GM20431 (cell line): ENCODE data around the gene ERCC6L2.

Source experiments
- in situ Hi-C: fragments of 300-500 bp; cut with MseI, MboI; formaldehyde crosslinking; loops from one replicate; pipeline ENCODE4 v1.15.0; 2020; ENCODE audit warnings: low sequenced_read_pairs; ENCODE audit not compliant: unreplicated experiment

The ERCC6L2 gene

DNA sequence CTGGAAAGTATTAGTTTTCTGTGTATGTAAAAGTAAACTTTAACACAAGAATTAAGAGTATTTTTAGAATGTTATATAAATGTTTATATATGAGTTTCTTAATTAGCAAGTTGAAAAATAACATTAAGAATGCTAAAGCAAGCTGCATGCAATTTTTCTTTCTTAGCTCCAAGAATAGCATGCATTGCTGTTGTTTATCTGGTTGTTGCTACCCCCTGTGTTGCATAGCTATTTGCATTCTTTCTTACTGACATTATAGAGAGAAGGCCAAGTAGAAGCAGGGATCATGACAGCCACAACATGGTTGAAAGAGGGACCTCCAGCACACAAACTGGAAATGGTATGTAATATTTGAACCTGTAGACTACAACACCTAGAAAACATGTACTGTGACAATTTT is 94.8 kb downstream of the ERCC6L2 start:
- in situ Hi-C loops: no loop called here

GRCh38 chr9:95971815-95972214 is 96.3 kb downstream of the ERCC6L2 start:
- in situ Hi-C loops: no loop called here

DNA sequence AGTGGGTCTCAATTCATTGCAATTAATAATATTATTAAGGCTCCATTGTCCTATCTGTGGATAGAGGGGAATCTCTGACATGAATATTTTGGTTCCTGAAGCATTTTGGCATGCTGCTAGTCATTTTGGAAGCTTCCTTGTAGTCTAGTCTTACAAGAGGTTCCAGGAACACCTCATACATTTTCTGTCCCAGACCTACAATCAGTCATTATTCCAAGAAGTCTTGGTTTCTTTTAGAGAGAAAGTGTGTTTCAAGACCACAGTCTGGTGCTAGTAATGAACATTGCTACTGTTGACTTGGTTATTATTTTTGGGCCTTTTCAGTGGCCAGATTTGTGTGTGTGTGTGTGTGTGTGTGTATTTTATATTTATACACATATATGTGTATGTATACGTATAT is 98.9 kb downstream of the ERCC6L2 start:
- in situ Hi-C loops: no loop called here

DNA sequence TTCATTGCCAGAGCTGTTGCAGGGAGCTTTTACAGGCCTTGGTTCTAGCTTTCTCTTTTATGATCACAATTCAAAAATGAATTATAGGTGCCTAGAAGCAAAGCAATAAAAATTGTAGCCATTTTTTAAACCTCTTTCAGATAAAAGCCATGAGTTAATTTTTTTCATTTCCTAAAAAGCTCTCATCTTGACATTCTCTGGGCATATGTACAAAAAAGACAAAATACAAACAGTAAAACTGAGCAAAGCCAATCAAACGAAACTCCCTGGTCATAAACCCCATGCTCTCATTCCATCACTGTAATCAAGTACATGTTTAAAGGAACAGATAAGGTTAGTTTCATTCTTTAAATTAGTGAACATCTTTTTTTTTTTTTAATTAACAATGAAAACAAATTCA is 101.9 kb downstream of the ERCC6L2 start:
- in situ Hi-C loops: no loop called here

DNA sequence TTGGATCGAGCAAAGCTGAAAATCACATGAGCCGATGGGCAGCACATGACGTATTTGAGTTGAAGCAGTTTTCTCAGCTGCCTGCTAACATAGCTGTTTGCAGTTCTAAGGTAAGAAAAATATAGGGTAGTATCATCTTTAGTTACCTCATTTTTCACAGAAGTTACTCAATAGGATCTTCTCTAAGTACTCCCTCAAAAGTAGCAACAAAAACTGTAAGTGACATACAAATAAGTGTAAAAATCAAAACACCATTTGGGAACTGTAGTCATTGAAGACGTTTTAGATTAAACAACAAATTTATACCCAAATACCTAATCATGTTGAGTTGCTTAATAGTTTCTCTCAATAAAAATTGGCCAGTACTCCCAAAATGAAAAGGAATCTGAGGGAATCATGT is 102.6 kb downstream of the ERCC6L2 start:
- in situ Hi-C loops: no loop called here

DNA sequence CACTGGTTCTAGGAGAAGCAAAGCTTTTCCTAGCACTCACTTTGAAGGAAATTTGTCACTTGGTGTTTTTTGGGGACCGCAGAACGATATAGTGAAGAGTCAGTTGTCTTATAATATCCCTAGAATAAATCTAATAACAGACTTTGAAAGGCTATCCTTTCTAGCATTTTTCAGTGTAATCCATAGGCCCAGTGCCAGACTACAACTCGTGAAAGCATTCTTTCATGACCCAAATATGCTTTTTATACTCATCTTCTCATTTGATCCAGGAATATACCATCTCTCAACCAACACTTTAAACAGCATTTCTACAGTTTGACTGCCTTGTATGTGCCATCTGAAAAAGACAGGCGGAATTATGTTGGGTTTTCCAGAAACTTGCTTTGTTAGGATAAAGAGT is 104.0 kb downstream of the ERCC6L2 start:
- in situ Hi-C loops: no loop called here

- in situ Hi-C loops: no loop called here
Observed at GRCh38 chr9:95980262-95981125, 105.0 kb downstream of the ERCC6L2 start.

DNA sequence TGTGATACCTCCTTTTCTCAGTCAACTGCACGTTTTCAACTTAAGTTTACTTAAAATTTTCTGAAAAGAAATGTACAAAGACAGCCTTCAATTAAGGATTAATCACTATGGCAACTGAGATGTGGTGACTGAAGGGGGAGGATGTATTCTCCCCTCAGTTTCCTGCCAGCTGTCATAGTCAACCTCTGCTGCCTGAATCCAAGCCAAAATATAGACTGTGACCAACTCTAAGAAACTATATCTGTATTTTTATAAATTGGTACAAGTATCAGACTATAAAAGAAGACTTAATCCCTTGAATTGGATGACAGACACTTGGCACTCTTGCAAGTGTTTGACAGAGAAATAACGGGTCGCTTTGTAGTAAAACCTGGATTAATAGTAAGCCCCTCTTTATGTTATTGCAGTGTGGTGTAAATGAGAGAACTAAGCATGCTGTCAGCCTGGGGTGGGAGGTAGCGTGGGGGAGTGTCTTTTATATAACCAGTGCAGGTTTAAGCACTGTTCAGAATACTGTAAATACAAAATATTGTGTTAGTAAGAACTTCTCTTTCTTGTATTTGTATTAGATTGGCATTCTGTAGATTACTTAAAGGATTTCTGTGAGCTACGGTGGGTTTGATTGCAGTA is 106.4 kb downstream of the ERCC6L2 start:
- in situ Hi-C loops: no loop called here

DNA sequence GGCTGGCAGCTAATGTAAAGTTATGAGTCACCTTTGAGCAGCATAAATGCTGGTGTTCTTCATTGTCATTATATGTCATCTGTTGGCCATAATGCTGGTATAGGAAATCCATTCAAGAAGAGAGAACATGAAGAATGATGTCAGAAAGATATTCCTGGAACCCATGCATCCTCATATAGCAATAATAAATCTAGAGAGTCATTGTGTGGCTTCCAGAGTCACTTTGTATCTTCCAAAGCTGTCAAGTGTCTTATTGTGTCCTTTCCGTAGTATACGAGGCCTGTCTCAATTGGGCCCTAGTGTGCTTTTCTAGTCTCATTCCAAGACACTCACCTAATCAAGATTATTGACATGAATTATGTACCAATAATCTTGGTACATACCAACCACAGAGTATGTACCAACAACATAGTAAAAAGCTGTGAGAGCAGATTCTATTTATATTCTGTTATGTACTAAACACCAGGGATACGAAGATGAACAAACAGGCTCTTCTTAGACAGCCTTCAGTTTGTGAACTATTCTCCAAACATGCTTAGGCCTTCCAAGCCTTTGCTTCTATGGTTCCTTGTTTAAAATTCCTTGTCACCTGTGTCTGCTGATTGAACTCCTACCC is 110.1 kb downstream of the ERCC6L2 start:
- in situ Hi-C loops: no loop called here

DNA sequence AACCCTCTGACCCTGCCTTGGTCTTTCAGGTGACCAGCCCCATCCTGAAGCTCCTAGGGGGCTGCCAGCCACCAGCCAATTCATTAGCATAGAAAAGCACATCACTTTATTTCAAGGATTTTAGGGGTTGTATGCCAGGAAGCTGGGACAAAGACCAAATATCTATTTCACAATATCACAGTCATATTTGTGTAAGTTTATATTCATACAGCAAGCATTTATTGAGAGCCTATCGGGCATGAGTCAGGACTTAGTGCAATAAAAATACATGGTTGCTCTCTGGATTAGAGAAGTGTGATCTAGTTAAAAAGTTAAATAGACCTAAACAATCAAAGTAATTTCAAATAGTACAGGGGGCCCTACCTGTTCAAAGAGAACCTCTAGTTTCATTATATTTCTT is 113.8 kb downstream of the ERCC6L2 start:
- in situ Hi-C loops: no loop called here

- in situ Hi-C loops: no loop called here
Observed at GRCh38 chr9:95991326-95991725, 115.8 kb downstream of the ERCC6L2 start.

GRCh38 chr9:95992536-95992935 is 117.0 kb downstream of the ERCC6L2 start:
- in situ Hi-C loops: no loop called here

DNA sequence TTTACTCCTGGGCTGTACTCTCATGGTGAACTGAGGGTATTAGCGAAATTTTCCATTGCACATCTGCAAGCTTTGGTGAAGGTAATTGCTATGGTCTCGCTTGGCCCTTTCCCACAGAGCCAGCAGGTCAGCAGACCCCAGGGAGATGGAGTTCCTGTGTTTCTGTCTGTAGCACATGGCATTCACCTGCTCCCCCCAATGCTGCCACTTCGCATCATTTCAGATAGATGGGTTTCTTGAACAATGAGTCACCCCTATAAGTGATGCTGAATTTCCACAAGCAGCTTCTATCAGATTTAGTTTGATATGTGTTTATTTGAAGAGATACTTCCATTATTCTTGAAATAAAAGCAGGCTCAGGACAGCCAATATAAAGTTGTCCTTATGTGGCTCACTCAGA is 117.8 kb downstream of the ERCC6L2 start:
- in situ Hi-C loops: no loop called here

DNA sequence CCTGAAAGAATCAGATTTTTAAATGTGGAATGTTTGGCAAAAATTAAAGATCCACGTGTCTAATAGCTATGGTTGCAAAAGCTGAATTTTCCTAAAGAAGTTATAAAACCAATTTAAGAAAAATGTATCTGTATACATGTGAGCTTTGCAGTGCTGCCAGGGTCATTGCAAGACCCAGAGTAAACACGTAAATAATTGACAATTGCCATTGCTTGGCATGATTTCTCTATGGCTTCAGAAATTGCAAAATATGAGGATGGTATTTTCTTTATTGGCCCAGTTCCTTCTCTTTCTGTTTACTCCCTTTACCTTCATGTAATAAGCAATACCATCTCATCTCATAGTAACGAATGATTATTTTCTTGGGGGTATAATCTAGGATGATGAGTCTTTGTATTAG is 123.9 kb downstream of the ERCC6L2 start:
- in situ Hi-C loops: no loop called here

- in situ Hi-C loops: no loop called here
Observed at GRCh38 chr9:96004379-96004778, 128.9 kb downstream of the ERCC6L2 start.

- in situ Hi-C loops: no loop called here
Observed at GRCh38 chr9:96006296-96006879, 130.9 kb downstream of the ERCC6L2 start.

DNA sequence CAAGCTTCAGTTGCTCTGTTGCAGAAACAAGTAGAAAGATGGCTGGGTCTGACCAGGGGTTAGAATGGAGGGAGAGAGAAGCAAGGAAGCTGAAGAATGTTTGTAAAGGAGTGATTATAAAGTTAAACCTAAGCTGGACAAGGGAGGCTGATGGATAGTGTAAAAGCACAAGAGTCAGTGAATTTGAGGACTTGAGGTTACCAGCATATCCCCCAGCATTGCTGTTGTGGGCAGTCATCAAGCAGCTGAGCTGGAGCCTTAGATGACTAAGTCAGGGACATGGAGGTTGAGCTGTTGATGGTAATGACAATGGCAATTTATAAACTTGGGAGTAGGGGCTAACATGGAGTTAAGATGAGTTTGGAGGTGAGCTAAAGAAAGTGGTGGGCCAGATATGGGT is 131.5 kb downstream of the ERCC6L2 start:
- in situ Hi-C loops: no loop called here

GRCh38 chr9:96008502-96009222 is 133.2 kb downstream of the ERCC6L2 start:
- in situ Hi-C loops: no loop called here

- in situ Hi-C loops: no loop called here
Observed at GRCh38 chr9:96009223-96009602, 133.7 kb downstream of the ERCC6L2 start.

DNA sequence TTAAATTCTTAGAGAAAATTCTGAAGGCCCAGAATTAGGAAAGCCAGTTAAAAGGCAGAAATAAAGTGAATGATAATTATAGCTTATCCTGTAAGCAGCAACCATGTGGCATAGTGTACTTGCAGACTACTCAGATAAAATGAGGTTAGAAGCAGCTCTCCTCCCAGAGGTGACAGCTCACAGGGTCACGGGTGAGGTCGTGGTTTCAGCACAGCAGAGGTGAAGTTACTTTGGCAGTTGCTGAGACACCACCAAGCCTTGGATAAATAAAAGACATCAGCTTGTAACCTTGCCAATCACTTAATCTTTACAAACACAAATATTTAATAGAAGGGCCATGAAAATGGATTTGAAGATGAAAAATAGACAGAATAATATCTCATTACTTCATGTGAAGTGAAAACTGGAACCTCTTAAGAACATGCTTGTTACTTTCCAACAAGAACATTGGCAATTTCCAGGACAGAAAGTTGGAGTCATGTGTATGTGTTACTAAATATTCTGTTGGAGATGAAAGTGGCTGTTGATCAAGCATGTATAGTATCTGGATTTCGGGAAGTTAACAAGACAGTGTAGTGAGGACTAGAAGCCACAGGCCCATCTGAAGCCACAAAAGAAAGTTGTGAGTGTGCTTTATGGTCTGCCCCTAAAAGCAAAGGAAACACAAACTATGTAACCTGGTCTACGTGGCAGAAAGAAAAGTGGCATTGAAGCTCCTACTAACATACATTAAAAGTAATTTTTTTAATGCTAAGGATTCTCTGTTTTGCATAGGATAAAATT is 134.4 kb downstream of the ERCC6L2 start:
- in situ Hi-C loops: no loop called here
